H9 (cell line): ENCODE results near the gene SLC44A1. TPM values are rescaled to one million over a fixed set of nuclear protein-coding genes. Genes with fewer than 3 reads are reported as not detected.

Experiments
- DNase-seq: peaks from one replicate; pipeline ENCODE4 v3.0.0-alpha.2; 2017
- H2AFZ ChIP-seq: one replicate; pipeline ENCODE4 v1.6.1; 2013; ENCODE audit warnings: mild to moderate bottlenecking, low read length, control low read depth, moderate library complexity
- H2AK5ac ChIP-seq: 2 replicates; pipeline ENCODE4 v1.6.1; 2013; ENCODE audit warnings: low read length, control low read depth, mixed read lengths; ENCODE audit not compliant: insufficient read length
- H2BK120ac ChIP-seq: one replicate; pipeline ENCODE4 v1.6.1; 2013; ENCODE audit warnings: low read depth, mild to moderate bottlenecking, low read length, control low read depth, inconsistent platforms; ENCODE audit not compliant: poor library complexity, severe bottlenecking
- H2BK12ac ChIP-seq: 2 replicates; pipeline ENCODE4 v1.6.1; 2013; ENCODE audit warnings: low read length, control low read depth, mixed read lengths, low read depth; ENCODE audit not compliant: insufficient read length
- H2BK15ac ChIP-seq: 2 replicates; pipeline ENCODE4 v1.6.1; 2013; ENCODE audit warnings: low read depth, low read length, control low read depth
- H2BK20ac ChIP-seq: one replicate; pipeline ENCODE4 v1.6.1; 2013; ENCODE audit warnings: low read depth, mild to moderate bottlenecking, low read length, control low read depth, inconsistent platforms; ENCODE audit not compliant: poor library complexity, severe bottlenecking
- H2BK5ac ChIP-seq: 2 replicates; pipeline ENCODE4 v1.6.1; 2013; ENCODE audit warnings: low read length, control low read depth, mixed read lengths; ENCODE audit not compliant: insufficient read length
- H3K14ac ChIP-seq: 2 replicates; pipeline ENCODE4 v1.6.1; 2013; ENCODE audit warnings: low read length, control low read depth; ENCODE audit not compliant: insufficient read depth
- H3K18ac ChIP-seq: 2 replicates; pipeline ENCODE4 v1.6.1; 2013; ENCODE audit warnings: low read depth, mild to moderate bottlenecking, mixed read lengths, low read length, control low read depth; ENCODE audit not compliant: insufficient read length
- H3K23ac ChIP-seq: 2 replicates; pipeline ENCODE4 v1.6.1; 2013; ENCODE audit warnings: low read length, control low read depth, mixed read lengths, low read depth; ENCODE audit not compliant: insufficient read length
- H3K23me2 ChIP-seq: 2 replicates; pipeline ENCODE4 v1.6.1; 2013; ENCODE audit warnings: low read depth, mild to moderate bottlenecking, mixed read lengths, low read length, control low read depth; ENCODE audit not compliant: insufficient read length, poor library complexity, severe bottlenecking
- H3K27ac ChIP-seq: 2 replicates; pipeline ENCODE4 v1.5.1; 2013; ENCODE audit warnings: low read length, control low read depth, mixed read lengths, low read depth; ENCODE audit not compliant: insufficient read length
- H3K27me3 ChIP-seq: 2 replicates; pipeline ENCODE4 v1.6.1; 2013; ENCODE audit warnings: low read length, control low read depth, inconsistent platforms; ENCODE audit not compliant: insufficient read depth
- H3K4ac ChIP-seq: 2 replicates; pipeline ENCODE4 v1.6.1; 2013; ENCODE audit warnings: low read depth, mild to moderate bottlenecking, control low read depth, inconsistent platforms, low read length, moderate library complexity
- H3K4me1 ChIP-seq: 2 replicates; pipeline ENCODE4 v1.6.1; 2013; ENCODE audit warnings: low read length, control low read depth, inconsistent platforms; ENCODE audit not compliant: insufficient read depth
- H3K4me2 ChIP-seq: 2 replicates; pipeline ENCODE4 v1.6.1; 2013; ENCODE audit warnings: low read length, control low read depth, mixed read lengths; ENCODE audit not compliant: insufficient read length, insufficient read depth
- H3K56ac ChIP-seq: 2 replicates; pipeline ENCODE4 v1.6.1; 2013; ENCODE audit warnings: low read depth, mild to moderate bottlenecking, mixed read lengths, low read length, control low read depth; ENCODE audit not compliant: insufficient read length
- H3K79me1 ChIP-seq: 2 replicates; pipeline ENCODE4 v1.6.1; 2013; ENCODE audit warnings: low read depth, mild to moderate bottlenecking, moderate library complexity, low read length, control low read depth, inconsistent platforms; ENCODE audit not compliant: insufficient read depth, poor library complexity, severe bottlenecking
- H3K79me2 ChIP-seq: 2 replicates; pipeline ENCODE4 v1.6.1; 2013; ENCODE audit warnings: low read length, control low read depth, inconsistent platforms; ENCODE audit not compliant: insufficient read depth
- H3K9ac ChIP-seq: 2 replicates; pipeline ENCODE4 v1.6.1; 2013; ENCODE audit warnings: low read length, control low read depth, mixed read lengths; ENCODE audit not compliant: insufficient read length; ENCODE audit errors: extremely low read depth
- H3K9me3 ChIP-seq: one replicate; pipeline ENCODE4 v1.6.1; 2013; ENCODE audit warnings: low read depth, low read length, inconsistent platforms; ENCODE audit not compliant: control insufficient read depth
- H3T11ph ChIP-seq: one replicate; pipeline ENCODE4 v1.6.1; 2013; ENCODE audit warnings: mild to moderate bottlenecking, low read length, control low read depth, inconsistent platforms
- H4K20me1 ChIP-seq: one replicate; pipeline ENCODE4 v1.6.1; 2013; ENCODE audit not compliant: control insufficient read depth, insufficient read length, insufficient read depth
- H4K5ac ChIP-seq: 2 replicates; pipeline ENCODE4 v1.6.1; 2013; ENCODE audit warnings: low read depth, mild to moderate bottlenecking, mixed read lengths, low read length, control low read depth; ENCODE audit not compliant: insufficient read length
- H4K8ac ChIP-seq: replicated peaks from 2 replicates; pipeline ENCODE4 v1.6.1; 2013; ENCODE audit warnings: low read length, control low read depth, mixed read lengths, low read depth; ENCODE audit not compliant: insufficient read length
- H4K91ac ChIP-seq: 2 replicates; pipeline ENCODE4 v1.6.1; 2013; ENCODE audit warnings: low read depth, mild to moderate bottlenecking, moderate library complexity, mixed read lengths, low read length, control low read depth; ENCODE audit not compliant: insufficient read length
- H3K27ac Mint-ChIP-seq, 3 experiments: 2 replicates in 2 of 3; 3 replicates in 1 of 3; pipeline ENCODE4 v1.8.0; 2020 to 2021; ENCODE audit warnings: mixed read lengths in 3 of 3, mild to moderate bottlenecking in 1 of 3, moderate library complexity in 1 of 3
- H3K27me3 Mint-ChIP-seq: 2 replicates; pipeline ENCODE4 v1.8.0; 2021; ENCODE audit warnings: low read depth, mild to moderate bottlenecking, moderate library complexity, mixed read lengths
- H3K36me3 Mint-ChIP-seq, 3 experiments: 2 replicates in 2 of 3; 3 replicates in 1 of 3; pipeline ENCODE4 v1.8.0; 2020 to 2021; ENCODE audit warnings: low read depth in 3 of 3, mixed read lengths in 3 of 3; ENCODE audit not compliant: insufficient read depth in 1 of 3
- H3K4me1 Mint-ChIP-seq, 2 experiments: 2 replicates each; pipeline ENCODE4 v1.8.0; 2020; ENCODE audit warnings: mixed read lengths in 2 of 2
- H3K4me3 Mint-ChIP-seq, 2 experiments: 2 replicates in 1 of 2; 3 replicates in 1 of 2; pipeline ENCODE4 v1.8.0; 2020 to 2021; ENCODE audit warnings: mild to moderate bottlenecking in 2 of 2, mixed read lengths in 2 of 2, moderate library complexity in 1 of 2
- H3K9me3 Mint-ChIP-seq, 2 experiments: 2 replicates in 1 of 2; 3 replicates in 1 of 2; pipeline ENCODE4 v1.8.0; 2020; ENCODE audit warnings: mild to moderate bottlenecking in 2 of 2, mixed read lengths in 2 of 2, moderate library complexity in 1 of 2
- CTCF ChIP-seq: fragments of 200-600 bp; sonication (generic); conservative IDR thresholded peaks from 3 replicates; pipeline ENCODE4 v1.8.0; 2021; ENCODE audit warnings: antibody characterized with exemption, mild to moderate bottlenecking
- WGBS: extraction: QIAGEN DNeasy Blood & Tissue Kit; methylation state at CpG from one replicate; pipeline ENCODE4 v1.1.7; 2013; ENCODE audit warnings: missing lambda C conversion rate, low lambda C conversion rate, mixed read lengths; ENCODE audit not compliant: insufficient read length; ENCODE audit errors: extremely low coverage; 5-methylcytosine and 5-hydroxymethylcytosine counted together
- total RNA-seq: library from RNA; stranded (reverse); gene quantifications from 2 replicates; pipeline ENCODE4 v1.2.1, GENCODE V29; 2021

Gene SLC44A1
- total RNA-seq, 1 experiment from 2014 or later: 60.7 TPM

GRCh38 chr9:105311306-105311705 is 66.9 kb downstream of the SLC44A1 start:
- Histone ChIP-seq H2AFZ (no peak overlapping the region), H3K79me1 (no peaks in the 10 kb centered on the region), H2BK12ac (no peak overlapping the region), H4K91ac (no peak overlapping the region), H3K27me3 (no peaks in the 10 kb centered on the region), H3K4ac (no peak overlapping the region), H2BK20ac (no peak overlapping the region), H3K9ac (no peak overlapping the region), H3T11ph (no peak overlapping the region), H4K20me1 (no peaks in the 10 kb centered on the region), H2BK5ac (no peak overlapping the region), H2BK15ac (no peak overlapping the region), H3K79me2 (0 out of 2 replicates have a peak, but pooled peaks cover 1% of the 10 kb centered on the region), H3K4me1 (peaks cover 3% of the 10 kb centered on the region; the same call in 1 of the 2 replicates), H3K4me2 (no peak overlapping the region), H2AK5ac (no peak overlapping the region), H2BK120ac (no peak overlapping the region), H3K9me3 (no peaks in the 10 kb centered on the region), H3K14ac (no peak overlapping the region), H3K23ac (no peak overlapping the region), H3K18ac (no peak overlapping the region), H3K23me2 (no peaks in the 10 kb centered on the region), H4K5ac (no peak overlapping the region), H3K27ac (no peak overlapping the region), H3K56ac (no peak overlapping the region), H4K8ac (no peak overlapping the region)
- Mint-ChIP-seq H3K36me3 (peaks cover 0 to 7% (median 4%) of the 10 kb centered on the region in 3 experiments; a peak in 1 of 7 replicates), H3K27me3 (no peaks in the 10 kb centered on the region), H3K4me1 (peaks cover 33 to 41% of the 10 kb centered on the region in 2 experiments), H3K9me3 (no peaks in the 10 kb centered on the region), H3K27ac (no peak overlapping the region), H3K4me3 (no peak overlapping the region)
- no CpG with 5 or more reads among the region's 2 CpGs for WGBS
- DNase-seq: no peak
- no peak for TF ChIP-seq CTCF
